Neural cell (in vitro differentiated cells): ENCODE data around the gene AGT. TPM values are rescaled to one million over a fixed set of nuclear protein-coding genes. Genes with fewer than 3 reads are reported as not detected.

Source experiments
- H2AFZ ChIP-seq: fragments of 200-600, 300-800 bp; sonication (generic), shearing (Covaris generic); 2 replicates; pipeline ENCODE4 v1.6.0; 2014; ENCODE audit warnings: low read depth, mild to moderate bottlenecking, antibody characterized with exemption, low read length, moderate library complexity
- H3F3A ChIP-seq: fragments of 200-600 bp; shearing (Covaris generic); 2 replicates; pipeline ENCODE4 v1.6.1; 2016; ENCODE audit warnings: mild to moderate bottlenecking, moderate library complexity, mixed read lengths, antibody characterized with exemption, low read length; ENCODE audit not compliant: insufficient read depth, poor library complexity, severe bottlenecking
- H3K27ac ChIP-seq: fragments of 200-600, 300-800 bp; sonication (generic), shearing (Covaris generic); 2 replicates; pipeline ENCODE4 v1.5.1; 2014; ENCODE audit warnings: mild to moderate bottlenecking, low read length, moderate library complexity
- H3K27me3 ChIP-seq: fragments of 300-800, 200-600 bp; sonication (generic), shearing (Covaris generic); 2 replicates; pipeline ENCODE4 v1.6.0; 2014; ENCODE audit warnings: mild to moderate bottlenecking, low read depth, low read length, moderate library complexity; ENCODE audit not compliant: insufficient read depth
- H3K36me3 ChIP-seq: fragments of 300-800, 200-600 bp; sonication (generic), shearing (Covaris generic); 2 replicates; pipeline ENCODE4 v1.5.1; 2014; ENCODE audit warnings: mild to moderate bottlenecking, antibody characterized with exemption, low read length, moderate library complexity; ENCODE audit not compliant: insufficient read depth
- H3K4me2 ChIP-seq: fragments of 300-800, 200-600 bp; sonication (generic), shearing (Covaris generic); 2 replicates; pipeline ENCODE4 v1.6.0; 2014; ENCODE audit warnings: mild to moderate bottlenecking, low read length
- H3K4me3 ChIP-seq: fragments of 300-800, 200-600 bp; sonication (generic), shearing (Covaris generic); 2 replicates; pipeline ENCODE4 v1.5.1; 2014; ENCODE audit warnings: mild to moderate bottlenecking, low read length, moderate library complexity
- H3K79me2 ChIP-seq: fragments of 200-600 bp; shearing (Covaris generic); replicated peaks from 2 replicates; pipeline ENCODE4 v1.6.0; 2014; ENCODE audit warnings: mild to moderate bottlenecking, low read length, moderate library complexity; ENCODE audit not compliant: insufficient read depth
- H3K9ac ChIP-seq: fragments of 300-800, 200-600 bp; sonication (generic), shearing (Covaris generic); 2 replicates; pipeline ENCODE4 v1.6.1; 2016; ENCODE audit warnings: mild to moderate bottlenecking, low read length, mixed read lengths
- H3K9me2 ChIP-seq: fragments of 200-600 bp; shearing (Covaris generic); 2 replicates; pipeline ENCODE4 v1.6.1; 2016; ENCODE audit warnings: mild to moderate bottlenecking, low read length, mixed read lengths; ENCODE audit not compliant: insufficient read depth
- H3K9me3 ChIP-seq: fragments of 200-600, 300-800 bp; sonication (generic), shearing (Covaris generic); 2 replicates; pipeline ENCODE4 v1.6.1; 2016; ENCODE audit warnings: mild to moderate bottlenecking, mixed run types, low read length, moderate library complexity, mixed read lengths
- H4K20me1 ChIP-seq: fragments of 200-600 bp; shearing (Covaris generic); 2 replicates; pipeline ENCODE4 v1.6.1; 2016; ENCODE audit warnings: mild to moderate bottlenecking, mixed run types; ENCODE audit not compliant: insufficient read depth
- CTCF ChIP-seq: fragments of 450-650 bp; IDR thresholded peaks from 2 replicates; pipeline ENCODE4 v1.5.1; 2014; ENCODE audit warnings: antibody characterized with exemption, mild to moderate bottlenecking, moderate library complexity; ENCODE audit not compliant: poor library complexity, severe bottlenecking
- EP300 ChIP-seq: fragments of 450-650 bp; conservative IDR thresholded peaks from 2 replicates; pipeline ENCODE4 v1.6.1; 2014; ENCODE audit warnings: antibody characterized with exemption, mild to moderate bottlenecking, moderate library complexity; ENCODE audit not compliant: poor library complexity, severe bottlenecking
- EZH2 ChIP-seq: fragments of 200-600, 300-800 bp; shearing (Covaris generic), sonication (generic); IDR thresholded peaks from 2 replicates; pipeline ENCODE4 v1.6.1; 2014; ENCODE audit warnings: antibody characterized with exemption, low read length, borderline replicate concordance, mild to moderate bottlenecking; ENCODE audit not compliant: insufficient read depth, poor library complexity, severe bottlenecking
- MXI1 ChIP-seq: fragments of 450-650 bp; conservative IDR thresholded peaks from 2 replicates; pipeline ENCODE4 v1.6.1; 2014; ENCODE audit warnings: antibody characterized with exemption, mild to moderate bottlenecking; ENCODE audit not compliant: poor library complexity, severe bottlenecking
- POLR2AphosphoS5 ChIP-seq: IDR thresholded peaks from 2 replicates; pipeline ENCODE4 v1.6.1; 2012
- RAD21 ChIP-seq: fragments of 450-650 bp; conservative IDR thresholded peaks from 2 replicates; pipeline ENCODE4 v1.6.1; 2014; ENCODE audit warnings: antibody characterized with exemption, mild to moderate bottlenecking, moderate library complexity
- REST ChIP-seq: IDR thresholded peaks from 2 replicates; pipeline ENCODE4 v1.6.1; 2012; ENCODE audit warnings: borderline replicate concordance
- SMC3 ChIP-seq: fragments of 450-650 bp; conservative IDR thresholded peaks from 2 replicates; pipeline ENCODE4 v1.6.1; 2014; ENCODE audit warnings: antibody characterized with exemption, mild to moderate bottlenecking, moderate library complexity; ENCODE audit not compliant: poor library complexity
- TAF1 ChIP-seq: IDR thresholded peaks from 2 replicates; pipeline ENCODE4 v1.6.1; 2012; ENCODE audit warnings: low read depth
- polyA plus RNA-seq: library from polyadenylated mRNA; depleted of rRNA; stranded (reverse); fragments of >200 nt; gene quantifications from 2 replicates; pipeline ENCODE4 v1.2.3, GENCODE V29; 2014

The AGT gene
- polyA plus RNA-seq, 1 donor from 2014 or later: not detected

- H3K27me3 ChIP-seq: no peaks in the 10 kb centered on the region
- H3K36me3 ChIP-seq: no peaks in the 10 kb centered on the region
- no peak overlapping the region for H3K4me2 ChIP-seq
- H3K27ac ChIP-seq: no peak overlapping the region
- H3K4me3 ChIP-seq: no peak overlapping the region
- H3K9me2 ChIP-seq: no peaks in the 10 kb centered on the region
- TF ChIP-seq EZH2 (no peak), CTCF (no peak), REST (no peak), MXI1 (no peak), TAF1 (no peak), POLR2AphosphoS5 (no peak), RAD21 (no peak), SMC3 (no peak), EP300 (no peak)
- H4K20me1 ChIP-seq: no peaks in the 10 kb centered on the region
- H3K9ac ChIP-seq: no peak overlapping the region
- no peaks in the 10 kb centered on the region for H3K79me2 ChIP-seq
- no peaks in the 10 kb centered on the region for H3K9me3 ChIP-seq
- no peaks in the 10 kb centered on the region for H3F3A ChIP-seq
- H2AFZ ChIP-seq: no peak overlapping the region
Measured at GRCh38 chr1:230715510-230715909, 1.6 kb upstream of the AGT start.

- Histone ChIP-seq H3K4me2 (no peak overlapping the region), H3K9ac (no peak overlapping the region), H2AFZ (no peak overlapping the region), H3K27ac (no peak overlapping the region), H3K4me3 (no peak overlapping the region), H3K36me3 (no peaks in the 10 kb centered on the region), H3K27me3 (no peaks in the 10 kb centered on the region), H3K79me2 (no peaks in the 10 kb centered on the region), H3K9me3 (no peaks in the 10 kb centered on the region), H3F3A (no peaks in the 10 kb centered on the region), H4K20me1 (no peaks in the 10 kb centered on the region), H3K9me2 (no peaks in the 10 kb centered on the region)
- TF ChIP-seq POLR2AphosphoS5: no peak
- no peak for TF ChIP-seq TAF1
- no peak for TF ChIP-seq EZH2
- no peak for TF ChIP-seq EP300
- TF ChIP-seq REST: no peak
- no peak for TF ChIP-seq SMC3
- no peak for TF ChIP-seq MXI1
- TF ChIP-seq CTCF: no peak
- no peak for TF ChIP-seq RAD21
Measured at GRCh38 chr1:230713547-230713914, 391 bp downstream of the AGT start.
